HCT116 (cell line): ENCODE data around the gene RAPGEF3. TPM values are rescaled to one million over a fixed set of nuclear protein-coding genes. Genes with fewer than 3 reads are reported as not detected.

Source experiments
- ATAC-seq: fragments of 200-7000 bp; cut with Tn5 transposase; 2 replicates; pipeline ENCODE4 v1.9.1; 2020; ENCODE audit warnings: mild to moderate bottlenecking, moderate library complexity
- BruUV-seq: library from RNA; stranded (reverse); fragments of 400-500 nt; replicated peaks from 2 replicates; lab custom pipeline; 2021; lab: Mats Ljungman, UMichigan
- CTCF ChIA-PET: fragments of 300-600 bp; sonication (Branson Sonifier 250); formaldehyde crosslinking; loops from one replicate; lab custom pipeline; 2021; ENCODE audit warnings: antibody characterized with exemption; lab: Charles Lee
- POLR2A ChIA-PET: fragments of 300-600, 350-600 bp; sonication (Branson Sonifier 250); formaldehyde crosslinking; loops from one replicate; lab custom pipeline; 2021; ENCODE audit warnings: antibody characterized with exemption; lab: Charles Lee
- RAD21 ChIA-PET, 2 experiments: fragments of 300-600 bp; sonication (Branson Sonifier 250); formaldehyde crosslinking; loops; one replicate each; lab custom pipeline; 2023; ENCODE audit warnings: low total read pairs in 2 of 2; ENCODE audit not compliant: uncharacterized antibody in 2 of 2, unreplicated experiment in 2 of 2, low non-redundant PET in 1 of 2; lab: Charles Lee
- DNase-seq: peaks from one replicate; pipeline ENCODE4 v3.0.0-alpha.2; 2010; ENCODE audit warnings: low read depth, low spot score
- H2AFZ ChIP-seq: fragments of 200-600 bp; shearing (Covaris generic), sonication (generic); 2 replicates; pipeline ENCODE4 v1.6.1; 2017; ENCODE audit warnings: low read depth, mixed run types, mixed read lengths, antibody characterized with exemption, low read length; ENCODE audit not compliant: poor library complexity, severe bottlenecking
- H3K27ac ChIP-seq: 2 replicates; pipeline ENCODE4 v1.5.1; 2012; ENCODE audit warnings: low read depth, low read length
- H3K27me3 ChIP-seq: fragments of 200-600 bp; sonication (generic); 2 replicates; pipeline ENCODE4 v1.6.1; 2016; ENCODE audit warnings: mixed run types, low read length, mixed read lengths; ENCODE audit not compliant: insufficient read depth
- H3K36me3 ChIP-seq, 2 experiments: fragments of 200-500 bp in 1 of 2; fragments of 200-600 bp in 1 of 2; sonication (Bioruptor generic) in 1 of 2; sonication (generic) in 1 of 2; 2 replicates each; pipeline versions ENCODE4 v1.5.1 to v1.6.1; 2014 to 2016; ENCODE audit warnings: low read length in 2 of 2, inconsistent platforms in 1 of 2, mixed read lengths in 1 of 2, mixed run types in 1 of 2; ENCODE audit not compliant: insufficient read depth in 2 of 2, control insufficient read depth in 1 of 2
- H3K4me1 ChIP-seq, 2 experiments: fragments of 200-600 bp in 1 of 2; sonication (generic) in 1 of 2; 2 replicates each; pipeline versions ENCODE4 v1.5.1 to v1.6.1; 2012 to 2017; ENCODE audit warnings: low read length in 2 of 2, inconsistent platforms in 1 of 2, mild to moderate bottlenecking in 1 of 2, mixed read lengths in 1 of 2, mixed run types in 1 of 2, moderate library complexity in 1 of 2; ENCODE audit not compliant: insufficient read depth in 2 of 2, control insufficient read depth in 1 of 2
- H3K4me2 ChIP-seq: fragments of 200-600 bp; sonication (generic); 2 replicates; pipeline ENCODE4 v1.6.1; 2017; ENCODE audit warnings: mixed run types, low read length, mixed read lengths
- H3K4me3 ChIP-seq, 2 experiments: fragments of 200-600 bp in 1 of 2; sonication (generic) in 1 of 2; replicated peaks in 1 of 2; 2 replicates each; pipeline ENCODE4 v1.5.1; 2011 to 2016; ENCODE audit warnings: low read length in 2 of 2, control low read depth in 1 of 2, low read depth in 1 of 2, mild to moderate bottlenecking in 1 of 2, mixed read lengths in 1 of 2, mixed run types in 1 of 2
- H3K79me2 ChIP-seq: fragments of 200-600 bp; sonication (generic); 2 replicates; pipeline ENCODE4 v1.6.1; 2017; ENCODE audit warnings: mild to moderate bottlenecking, mixed run types, low read length, moderate library complexity, mixed read lengths; ENCODE audit not compliant: insufficient read depth
- H3K9ac ChIP-seq: fragments of 200-600 bp; sonication (generic); 2 replicates; pipeline ENCODE4 v1.6.1; 2016; ENCODE audit warnings: low read length, mixed read lengths
- H3K9me2 ChIP-seq: fragments of 200-600 bp; sonication (generic), shearing (Covaris generic); 2 replicates; pipeline ENCODE4 v1.6.1; 2017; ENCODE audit warnings: mixed run types, mild to moderate bottlenecking, moderate library complexity; ENCODE audit not compliant: insufficient read depth
- H3K9me3 ChIP-seq, 2 experiments: fragments of 200-500 bp in 1 of 2; fragments of 200-600 bp in 1 of 2; sonication (Bioruptor generic) in 1 of 2; sonication (generic) in 1 of 2; 2 replicates each; pipeline ENCODE4 v1.6.1; 2014 to 2017; ENCODE audit warnings: low read length in 2 of 2, mixed read lengths in 2 of 2, inconsistent platforms in 1 of 2, low read depth in 1 of 2, mild to moderate bottlenecking in 1 of 2, mixed run types in 1 of 2, moderate library complexity in 1 of 2; ENCODE audit not compliant: control insufficient read depth in 1 of 2, insufficient read depth in 1 of 2
- H4K20me1 ChIP-seq: fragments of 200-600 bp; sonication (generic), shearing (Covaris generic); 2 replicates; pipeline ENCODE4 v1.6.1; 2017; ENCODE audit warnings: mixed run types, mild to moderate bottlenecking, moderate library complexity; ENCODE audit not compliant: insufficient read depth
- EGR1 ChIP-seq: IDR thresholded peaks from 2 replicates; pipeline ENCODE4 v1.6.1; 2012; ENCODE audit warnings: low read depth
- POLR2A ChIP-seq: IDR thresholded peaks from 2 replicates; pipeline ENCODE4 v1.7.0; 2011; ENCODE audit warnings: borderline replicate concordance; ENCODE audit not compliant: insufficient read depth, insufficient read length; ENCODE audit errors: extremely low read depth
- POLR2AphosphoS5 ChIP-seq: IDR thresholded peaks from 2 replicates; pipeline ENCODE4 v1.6.1; 2011; ENCODE audit warnings: mild to moderate bottlenecking, low read depth, low read length, moderate library complexity
- SP1 ChIP-seq: IDR thresholded peaks from 2 replicates; pipeline ENCODE4 v1.6.1; 2012; ENCODE audit warnings: low read depth
- SRF ChIP-seq: IDR thresholded peaks from 2 replicates; pipeline ENCODE4 v1.6.1; 2012; ENCODE audit warnings: low read depth
- TCF7L2 ChIP-seq: IDR thresholded peaks from 2 replicates; pipeline ENCODE4 v1.7.0; 2011; ENCODE audit warnings: borderline replicate concordance, inconsistent platforms; ENCODE audit not compliant: insufficient read depth, insufficient read length; ENCODE audit errors: extremely low read depth
- ZBTB33 ChIP-seq: IDR thresholded peaks from 2 replicates; pipeline ENCODE4 v1.6.1; 2011; ENCODE audit warnings: mild to moderate bottlenecking, low read length, moderate library complexity; ENCODE audit not compliant: insufficient replicate concordance; ENCODE audit errors: extremely low read depth
- ZFX ChIP-seq: fragments of 450-650 bp; IDR thresholded peaks from 2 replicates; pipeline ENCODE4 v1.6.1; 2017
- intact Hi-C: fragments of 100-400 bp; cut with micrococcal nuclease; formaldehyde crosslinking; loops from 2 replicates; pipeline ENCODE4 v1.10.0; 2022
- total RNA-seq: library from RNA; stranded (reverse); gene quantifications from one replicate; pipeline ENCODE4 v1.2.1, GENCODE V29; 2021; ENCODE audit not compliant: unreplicated experiment
- TF ChIP-seq, protein P1 (sequence below): IDR thresholded peaks from 2 replicates; pipeline ENCODE4 v1.6.1; 2012; ENCODE audit warnings: low read depth
- TF ChIP-seq, protein P2 (sequence below): IDR thresholded peaks from 2 replicates; pipeline ENCODE4 v1.6.1; 2012
- TF ChIP-seq, protein P3 (sequence below), 3 experiments: fragments of 200-600 bp in 1 of 3; sonication (generic) in 1 of 3; IDR thresholded peaks in 2 of 3; conservative IDR thresholded peaks in 1 of 3; 2 replicates each; pipeline ENCODE4 v1.5.1; 2012 to 2017; ENCODE audit warnings: low read depth in 2 of 3, low read length in 2 of 3, antibody characterized with exemption in 1 of 3, borderline replicate concordance in 1 of 3, control low read depth in 1 of 3, mild to moderate bottlenecking in 1 of 3, mixed read lengths in 1 of 3, mixed run types in 1 of 3, moderate library complexity in 1 of 3; ENCODE audit not compliant: insufficient read depth in 1 of 3

Gene RAPGEF3
- total RNA-seq, 1 experiment from 2014 or later, result 1.8 TPM

DNA sequence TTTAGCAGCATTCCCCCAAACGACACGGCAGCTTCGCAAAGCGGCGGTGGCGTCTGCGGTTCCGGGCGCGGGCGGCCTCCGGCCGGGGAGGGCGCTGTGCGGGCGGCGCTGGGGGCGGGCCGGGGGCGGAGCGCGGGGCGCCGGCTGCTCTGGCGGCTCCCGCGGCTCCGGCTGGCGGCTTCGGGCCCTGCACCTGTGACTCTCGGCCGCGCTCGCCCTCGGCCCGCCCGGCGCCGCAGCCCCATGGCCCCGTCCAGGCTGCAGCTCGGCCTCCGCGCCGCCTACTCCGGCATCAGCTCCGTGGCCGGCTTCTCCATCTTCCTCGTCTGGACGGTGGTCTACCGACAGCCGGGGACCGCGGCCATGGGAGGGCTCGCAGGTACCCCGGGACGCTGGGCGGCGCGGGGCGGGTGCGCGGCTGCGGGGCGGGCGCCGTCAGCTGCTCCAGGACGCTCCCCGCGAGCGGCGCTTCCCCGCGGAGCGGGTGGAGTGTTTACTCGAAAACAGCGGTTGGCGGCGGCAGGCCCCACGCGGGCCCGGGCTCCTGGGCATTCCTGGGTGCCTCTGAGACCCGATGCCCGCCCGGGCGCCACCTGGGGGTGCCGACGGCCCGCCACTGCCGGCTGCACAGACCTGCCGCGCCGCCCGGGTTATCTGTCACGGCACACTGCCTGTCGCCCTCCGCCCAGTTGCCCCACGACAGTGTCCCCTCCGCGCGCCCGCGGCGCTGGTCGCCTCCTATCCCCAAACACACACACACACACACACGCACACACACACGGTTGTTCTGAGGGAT is 14.6 kb upstream of the RAPGEF3 start, which contains the start of gene SLC48A1:
TSS of gene SLC48A1 (plus strand) at position 177 of the 796 bp plus-strand sequence. CDS start at position 244, 67 bp downstream.
- ChIA-PET RAD21 (interaction anchor here (1.3 to 1.8 kb wide), 2 partner anchors 65 kb away, joined by 3 to 6 read pairs; no protein-coding TSS in a partner anchor), CTCF (interaction anchor here (1.0 to 4.5 kb wide), 5 partner anchors 15 to 67 kb away, joined by 3 to 25 read pairs (median 6); partner anchors contain the start of gene RAPGEF3), POLR2A (interaction anchor here (1.4 kb wide), 1 partner anchor 29 kb away, joined by 5 read pairs; no protein-coding TSS in a partner anchor)
- H2AFZ ChIP-seq, result no peak within 1 kb of the TSS
- no peaks in the 10 kb centered on the region for H3K36me3 ChIP-seq
- TF ChIP-seq, protein P1, sequence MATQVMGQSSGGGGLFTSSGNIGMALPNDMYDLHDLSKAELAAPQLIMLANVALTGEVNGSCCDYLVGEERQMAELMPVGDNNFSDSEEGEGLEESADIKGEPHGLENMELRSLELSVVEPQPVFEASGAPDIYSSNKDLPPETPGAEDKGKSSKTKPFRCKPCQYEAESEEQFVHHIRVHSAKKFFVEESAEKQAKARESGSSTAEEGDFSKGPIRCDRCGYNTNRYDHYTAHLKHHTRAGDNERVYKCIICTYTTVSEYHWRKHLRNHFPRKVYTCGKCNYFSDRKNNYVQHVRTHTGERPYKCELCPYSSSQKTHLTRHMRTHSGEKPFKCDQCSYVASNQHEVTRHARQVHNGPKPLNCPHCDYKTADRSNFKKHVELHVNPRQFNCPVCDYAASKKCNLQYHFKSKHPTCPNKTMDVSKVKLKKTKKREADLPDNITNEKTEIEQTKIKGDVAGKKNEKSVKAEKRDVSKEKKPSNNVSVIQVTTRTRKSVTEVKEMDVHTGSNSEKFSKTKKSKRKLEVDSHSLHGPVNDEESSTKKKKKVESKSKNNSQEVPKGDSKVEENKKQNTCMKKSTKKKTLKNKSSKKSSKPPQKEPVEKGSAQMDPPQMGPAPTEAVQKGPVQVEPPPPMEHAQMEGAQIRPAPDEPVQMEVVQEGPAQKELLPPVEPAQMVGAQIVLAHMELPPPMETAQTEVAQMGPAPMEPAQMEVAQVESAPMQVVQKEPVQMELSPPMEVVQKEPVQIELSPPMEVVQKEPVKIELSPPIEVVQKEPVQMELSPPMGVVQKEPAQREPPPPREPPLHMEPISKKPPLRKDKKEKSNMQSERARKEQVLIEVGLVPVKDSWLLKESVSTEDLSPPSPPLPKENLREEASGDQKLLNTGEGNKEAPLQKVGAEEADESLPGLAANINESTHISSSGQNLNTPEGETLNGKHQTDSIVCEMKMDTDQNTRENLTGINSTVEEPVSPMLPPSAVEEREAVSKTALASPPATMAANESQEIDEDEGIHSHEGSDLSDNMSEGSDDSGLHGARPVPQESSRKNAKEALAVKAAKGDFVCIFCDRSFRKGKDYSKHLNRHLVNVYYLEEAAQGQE, result no peak
- TF ChIP-seq EGR1 (no peak), TCF7L2 (no peak), SP1 (no peak), ZFX (peak; percentile 82; the same call in 1 of the 2 replicates), POLR2A (peak; percentile 46), POLR2AphosphoS5 (peak; percentile 73), SRF (no peak), ZBTB33 (no peak)
- TF ChIP-seq, protein P2, sequence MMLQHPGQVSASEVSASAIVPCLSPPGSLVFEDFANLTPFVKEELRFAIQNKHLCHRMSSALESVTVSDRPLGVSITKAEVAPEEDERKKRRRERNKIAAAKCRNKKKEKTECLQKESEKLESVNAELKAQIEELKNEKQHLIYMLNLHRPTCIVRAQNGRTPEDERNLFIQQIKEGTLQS, result no peak
- TF ChIP-seq, protein P3, sequence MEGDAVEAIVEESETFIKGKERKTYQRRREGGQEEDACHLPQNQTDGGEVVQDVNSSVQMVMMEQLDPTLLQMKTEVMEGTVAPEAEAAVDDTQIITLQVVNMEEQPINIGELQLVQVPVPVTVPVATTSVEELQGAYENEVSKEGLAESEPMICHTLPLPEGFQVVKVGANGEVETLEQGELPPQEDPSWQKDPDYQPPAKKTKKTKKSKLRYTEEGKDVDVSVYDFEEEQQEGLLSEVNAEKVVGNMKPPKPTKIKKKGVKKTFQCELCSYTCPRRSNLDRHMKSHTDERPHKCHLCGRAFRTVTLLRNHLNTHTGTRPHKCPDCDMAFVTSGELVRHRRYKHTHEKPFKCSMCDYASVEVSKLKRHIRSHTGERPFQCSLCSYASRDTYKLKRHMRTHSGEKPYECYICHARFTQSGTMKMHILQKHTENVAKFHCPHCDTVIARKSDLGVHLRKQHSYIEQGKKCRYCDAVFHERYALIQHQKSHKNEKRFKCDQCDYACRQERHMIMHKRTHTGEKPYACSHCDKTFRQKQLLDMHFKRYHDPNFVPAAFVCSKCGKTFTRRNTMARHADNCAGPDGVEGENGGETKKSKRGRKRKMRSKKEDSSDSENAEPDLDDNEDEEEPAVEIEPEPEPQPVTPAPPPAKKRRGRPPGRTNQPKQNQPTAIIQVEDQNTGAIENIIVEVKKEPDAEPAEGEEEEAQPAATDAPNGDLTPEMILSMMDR (IDR thresholded peaks at IDR 0.05 in 2 of 3, conservative IDR thresholded peaks at IDR 0.05 in 1 of 3; ENCODE audit: borderline replicate concordance in 1 of 3, insufficient read depth in 1 of 3, low read depth in 2 of 3, low read length in 2 of 3), result peak in 2 of 3 experiments; percentile 22 to 40; a peak in 4 of 6 replicates
- intact Hi-C loops, result loop anchor here (10.0 kb wide), 1 partner anchor 738 kb away; no protein-coding TSS in a partner anchor
- H3K4me1 ChIP-seq, result peaks cover 29 to 62% of the 10 kb centered on the region in 2 experiments
- peak within 1 kb of the TSS; percentile 58; the same call in 1 of the 2 replicates for H3K27ac ChIP-seq
- H3K27me3 ChIP-seq, result no peaks in the 10 kb centered on the region
- ATAC-seq, result peak; percentile 90
- peak within 1 kb of the TSS; percentile 71 to 91 for H3K4me3 ChIP-seq
- peak within 1 kb of the TSS; percentile 99 for H3K4me2 ChIP-seq
- no peaks in the 10 kb centered on the region for H4K20me1 ChIP-seq
- DNase-seq, result no peak
- H3K79me2 ChIP-seq, result peaks cover 24% of the 10 kb centered on the region
- no TSS peak for BruUV-seq
- H3K9ac ChIP-seq, result peak within 1 kb of the TSS; percentile 76
- no peaks in the 10 kb centered on the region for H3K9me3 ChIP-seq
- H3K9me2 ChIP-seq, result no peaks in the 10 kb centered on the region
